Measurements from ENCODE around the gene SPAG16.

SPAG16 gene

DNA sequence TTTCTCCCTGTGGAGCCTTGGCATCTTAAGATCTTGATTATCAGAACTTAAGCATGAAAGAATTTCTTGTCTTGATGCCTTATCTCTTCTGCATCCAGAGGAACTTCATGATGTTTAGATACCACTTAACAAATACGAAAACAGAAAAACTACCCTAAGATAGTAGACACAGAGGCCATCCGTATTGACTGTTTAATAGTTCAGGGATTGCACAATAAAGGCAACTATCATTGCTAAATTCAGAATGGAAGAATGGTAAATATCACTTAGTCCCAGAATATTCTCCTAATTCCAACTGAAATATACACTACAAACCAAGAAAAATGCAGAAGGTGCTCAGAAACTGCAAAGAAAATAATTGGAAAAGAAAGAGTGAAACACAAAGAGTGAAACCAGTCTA lies 912.0 kb downstream of the SPAG16 start:
- no peak for DNase-seq

- no peak for DNase-seq
Measured at GRCh38 chr2:214201892-214202291, 917.6 kb downstream of the SPAG16 start.

- no peak for DNase-seq
Measured at GRCh38 chr2:214203214-214203613, 919.0 kb downstream of the SPAG16 start.

DNA sequence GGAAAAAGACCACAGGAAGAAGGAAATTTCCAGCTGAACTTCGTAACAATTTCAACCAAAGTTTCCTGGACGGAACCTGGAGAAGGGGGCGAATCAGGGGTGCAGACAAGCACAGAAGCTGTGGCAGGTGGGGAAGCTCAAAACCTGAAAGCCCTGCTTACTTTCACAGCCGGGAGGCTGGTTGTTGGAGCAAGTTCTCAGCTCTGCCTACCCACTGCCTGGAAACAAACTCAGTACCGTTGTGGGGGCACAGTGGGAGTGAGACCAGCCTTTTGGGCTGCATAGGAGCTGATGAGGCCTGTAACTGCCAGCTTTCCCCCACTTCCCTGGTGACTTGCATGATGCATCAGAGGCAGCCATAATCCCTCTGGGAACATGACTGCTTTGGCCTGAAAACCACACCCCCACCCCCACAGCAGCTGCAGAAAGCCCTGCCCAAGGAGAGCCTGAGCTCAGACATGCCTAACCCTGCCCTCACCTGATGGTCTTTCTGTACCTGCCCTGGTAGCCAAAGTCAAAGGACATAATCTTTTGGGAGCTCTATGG lies 919.6 kb downstream of the SPAG16 start:
- DNase-seq, result no peak

DNA sequence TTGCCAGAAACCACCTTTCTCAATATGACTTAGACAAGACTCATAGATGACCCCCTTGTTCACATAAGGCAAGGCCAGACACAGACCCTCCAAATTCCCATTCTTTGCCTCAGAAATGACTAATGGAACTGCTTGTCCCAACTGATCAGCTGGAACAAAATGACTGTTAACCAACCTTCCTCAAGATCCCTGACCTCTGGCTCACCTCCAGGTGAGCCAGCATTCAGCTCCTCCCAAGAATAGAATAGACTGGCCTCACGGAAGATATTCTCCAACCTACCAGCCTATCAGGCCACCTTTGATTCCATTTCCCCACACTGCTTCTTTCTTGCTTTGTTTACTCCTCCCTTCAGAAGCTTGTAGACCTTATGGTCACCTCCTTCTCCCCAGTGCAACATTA lies 930.8 kb downstream of the SPAG16 start:
- no peak for DNase-seq

- no peak for DNase-seq
Measured at GRCh38 chr2:214217136-214217535, 932.9 kb downstream of the SPAG16 start.

GRCh38 chr2:214217599-214217998 lies 933.3 kb downstream of the SPAG16 start:
- no peak for DNase-seq

DNA sequence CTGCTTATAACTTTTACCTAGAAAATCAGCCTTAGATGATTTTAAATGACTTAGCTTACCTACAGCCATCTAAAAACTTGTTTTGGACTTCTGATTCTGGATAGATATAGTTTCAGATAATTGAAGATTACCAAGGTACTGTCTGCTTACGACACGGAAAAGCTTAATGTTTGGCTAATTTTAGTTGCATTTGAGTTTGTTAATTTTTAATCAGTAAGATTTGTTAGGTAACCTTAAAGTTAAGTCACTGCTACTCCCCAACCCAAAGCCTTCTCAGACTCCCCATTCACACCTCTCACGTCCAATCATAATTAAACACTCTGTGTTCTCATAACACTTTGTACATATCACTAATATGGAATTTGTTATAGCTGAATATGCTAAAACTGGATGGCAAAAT lies 936.0 kb downstream of the SPAG16 start:
- no peak for DNase-seq

DNA sequence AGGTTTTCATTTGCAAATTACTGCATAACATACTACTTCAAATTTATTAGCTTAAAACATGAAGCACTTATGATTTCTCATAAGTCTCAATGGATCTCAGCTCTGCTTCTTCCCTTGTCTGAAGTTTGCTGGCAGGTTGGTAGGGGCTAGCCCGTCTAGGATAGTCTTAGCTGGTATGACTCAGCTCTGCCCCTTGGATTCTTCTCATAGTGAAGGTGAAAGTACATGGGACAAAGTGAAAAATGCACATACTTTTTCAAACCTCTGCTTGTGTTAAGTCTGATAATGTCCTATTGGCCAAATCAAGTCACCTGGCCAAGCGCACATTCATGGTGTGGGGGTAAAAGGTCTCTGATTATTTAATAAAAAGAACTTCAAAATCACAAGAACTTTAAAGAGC lies 941.8 kb downstream of the SPAG16 start:
- DNase-seq, result no peak

GRCh38 chr2:214232271-214232670 lies 948.0 kb downstream of the SPAG16 start:
- DNase-seq, result no peak

- DNase-seq, result no peak
Measured at GRCh38 chr2:214233164-214233563, 948.9 kb downstream of the SPAG16 start.

GRCh38 chr2:214242797-214243196 lies 958.5 kb downstream of the SPAG16 start:
- no peak for DNase-seq

DNA sequence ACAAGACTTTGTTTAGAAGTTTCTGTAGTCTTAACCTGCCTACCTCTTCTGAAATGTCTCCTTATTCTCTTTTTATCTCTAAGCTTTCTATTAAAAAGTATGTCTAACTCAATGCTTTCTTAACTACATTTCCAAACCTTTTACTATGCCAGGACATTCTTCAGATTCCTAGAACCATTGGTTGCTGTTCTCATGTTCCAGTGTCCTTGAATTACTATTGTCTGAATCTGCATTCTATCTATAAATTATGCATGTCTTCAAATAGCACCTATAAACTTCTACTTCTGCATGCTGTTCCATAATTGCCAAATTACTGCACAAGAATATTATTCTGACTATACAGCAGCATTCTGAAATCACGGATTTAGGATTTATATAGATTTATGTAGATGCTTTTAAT lies 960.6 kb downstream of the SPAG16 start:
- no peak for DNase-seq

DNA sequence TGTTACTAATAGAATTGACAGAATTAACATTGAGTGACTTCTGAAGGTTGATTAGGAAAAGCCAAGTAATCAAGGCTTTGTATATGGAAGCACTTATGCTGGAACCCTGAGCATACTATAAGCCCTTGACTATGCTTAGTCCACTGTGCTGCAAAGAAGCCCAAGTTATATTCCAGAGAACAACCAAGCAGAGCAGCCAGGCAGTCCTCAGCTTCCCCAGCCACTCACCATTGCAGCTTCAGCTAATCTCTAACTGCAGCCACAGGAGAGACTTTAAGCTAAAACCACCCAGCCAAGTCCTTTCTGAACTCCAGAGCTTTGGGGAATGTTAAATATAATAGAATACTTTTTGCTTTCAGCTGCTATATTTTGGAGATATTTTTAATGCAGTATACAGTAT lies 962.2 kb downstream of the SPAG16 start:
- no peak for DNase-seq

- DNase-seq, result no peak
Measured at GRCh38 chr2:214247531-214247930, 963.3 kb downstream of the SPAG16 start.

DNA sequence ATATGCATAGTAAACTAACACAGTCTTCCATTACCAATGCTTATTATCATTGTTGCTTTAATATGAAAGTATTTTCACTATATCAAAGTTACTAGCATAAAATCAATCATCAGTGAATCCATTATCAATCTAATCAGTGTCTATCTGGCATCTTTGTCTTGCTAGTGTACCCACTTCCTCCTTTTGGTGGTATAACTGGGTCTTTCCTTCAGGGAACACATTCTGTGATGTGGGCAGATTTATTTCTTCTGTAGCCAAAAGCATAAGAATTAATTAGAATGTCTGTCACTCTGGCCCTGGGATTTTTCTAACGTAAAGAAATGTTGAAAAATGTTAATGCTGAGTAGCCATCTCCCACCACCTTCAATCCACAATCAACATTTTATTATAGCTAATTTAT lies 970.8 kb downstream of the SPAG16 start:
- no peak for DNase-seq

GRCh38 chr2:214261683-214262082 lies 977.4 kb downstream of the SPAG16 start:
- DNase-seq, result no peak

DNA sequence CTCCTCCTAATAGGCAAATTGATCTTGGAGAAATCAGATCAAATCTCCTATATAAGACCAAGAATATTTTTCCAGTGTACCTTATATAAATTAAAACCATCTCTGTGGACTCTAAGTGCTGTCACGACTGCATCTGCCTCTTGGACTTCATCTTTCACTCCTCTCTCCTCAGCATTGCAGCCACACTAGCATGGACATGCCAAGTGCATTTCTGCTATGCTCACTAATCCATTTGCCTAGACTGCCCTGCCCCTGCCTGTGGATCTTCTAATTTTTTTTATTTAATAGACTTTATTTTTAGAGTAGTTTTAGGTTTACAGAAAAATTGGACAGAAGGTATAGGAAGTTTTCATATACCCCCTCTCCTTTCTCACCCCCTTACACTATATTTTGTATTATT lies 979.9 kb downstream of the SPAG16 start:
- DNase-seq, result no peak

DNA sequence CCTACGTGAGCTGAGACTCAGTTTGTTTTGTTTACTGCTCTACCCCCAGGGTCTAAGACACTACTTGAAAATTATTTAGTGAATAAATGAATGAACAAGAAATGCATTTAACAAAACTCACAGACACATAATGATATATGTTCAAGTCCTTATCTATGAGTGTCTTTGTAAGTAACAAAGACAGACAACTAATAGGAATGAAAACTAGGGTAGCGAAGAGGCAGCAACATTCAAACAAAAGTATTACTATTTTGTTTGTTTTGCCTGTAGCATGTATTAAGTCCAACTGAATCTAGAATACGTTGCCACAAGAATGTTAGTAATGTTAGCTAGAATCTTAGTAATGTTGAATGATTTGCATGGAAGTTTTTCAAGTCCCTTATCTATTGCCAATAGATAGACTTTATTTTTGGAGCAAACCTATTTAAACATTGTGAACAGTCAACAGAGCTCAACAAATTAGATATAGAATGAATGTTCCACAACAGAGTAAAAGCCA lies 981.8 kb downstream of the SPAG16 start:
- DNase-seq, result no peak

- DNase-seq, result no peak
Measured at GRCh38 chr2:214277880-214278279, 993.6 kb downstream of the SPAG16 start.

DNA sequence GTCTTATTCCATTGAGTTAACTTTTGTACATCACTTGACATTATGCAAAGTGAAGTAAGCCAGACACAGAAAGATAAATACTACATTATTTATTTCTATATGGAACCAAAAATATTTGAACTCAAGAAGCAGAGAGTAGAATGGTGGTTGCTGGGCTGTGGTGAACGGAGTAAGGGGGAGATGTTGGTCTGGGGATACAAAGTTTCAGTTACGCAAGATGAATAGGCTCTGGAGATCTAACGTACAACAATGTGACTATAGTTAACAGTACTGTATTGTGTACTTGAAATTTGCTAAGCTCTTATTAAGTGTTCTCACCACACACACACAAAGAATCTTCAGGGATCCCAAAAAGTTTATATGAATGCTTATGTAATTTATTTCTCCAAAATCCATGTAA lies 1001.7 kb downstream of the SPAG16 start:
- no peak for DNase-seq

DNA sequence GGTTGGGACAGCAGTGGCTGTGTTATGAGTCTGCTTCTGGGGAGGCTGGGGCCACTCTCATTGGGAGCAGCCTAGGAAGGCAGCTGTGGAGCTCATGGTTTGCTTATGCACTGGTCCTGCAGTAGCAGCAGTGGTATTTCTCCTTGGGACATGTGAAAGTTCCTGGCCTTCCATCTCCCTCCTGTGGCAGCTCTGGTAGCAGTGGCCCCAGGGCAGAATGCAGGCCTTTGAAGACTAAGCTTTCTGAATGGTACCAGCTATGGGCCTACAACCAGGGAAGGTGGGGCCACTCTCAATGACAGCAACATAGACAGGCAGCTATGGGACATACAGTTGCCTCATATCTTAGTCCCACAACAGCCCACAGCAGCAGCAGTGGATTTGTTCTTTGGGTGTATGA lies 1009.3 kb downstream of the SPAG16 start:
- DNase-seq, result no peak

GRCh38 chr2:214294426-214294825 lies 1010.2 kb downstream of the SPAG16 start:
- no peak for DNase-seq

DNA sequence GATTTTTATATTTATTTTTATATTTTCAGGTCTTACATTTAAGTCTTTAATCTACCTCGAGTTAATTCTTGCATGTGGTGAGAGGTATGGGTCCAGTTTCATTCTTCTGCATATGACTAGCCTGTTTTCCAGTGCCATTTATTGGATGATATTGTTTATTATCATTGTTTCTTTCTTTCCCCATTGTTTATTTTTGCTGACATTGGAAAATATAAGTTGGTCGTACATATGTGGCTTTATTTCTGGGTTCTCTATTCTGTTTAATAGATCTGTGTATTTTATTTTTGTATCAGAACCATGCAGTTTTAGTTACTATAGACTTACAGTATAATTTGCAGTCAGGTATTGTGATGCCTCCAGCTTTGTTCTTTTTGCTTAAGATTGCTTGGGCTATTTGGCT lies 1013.2 kb downstream of the SPAG16 start:
- no peak for DNase-seq

DNA sequence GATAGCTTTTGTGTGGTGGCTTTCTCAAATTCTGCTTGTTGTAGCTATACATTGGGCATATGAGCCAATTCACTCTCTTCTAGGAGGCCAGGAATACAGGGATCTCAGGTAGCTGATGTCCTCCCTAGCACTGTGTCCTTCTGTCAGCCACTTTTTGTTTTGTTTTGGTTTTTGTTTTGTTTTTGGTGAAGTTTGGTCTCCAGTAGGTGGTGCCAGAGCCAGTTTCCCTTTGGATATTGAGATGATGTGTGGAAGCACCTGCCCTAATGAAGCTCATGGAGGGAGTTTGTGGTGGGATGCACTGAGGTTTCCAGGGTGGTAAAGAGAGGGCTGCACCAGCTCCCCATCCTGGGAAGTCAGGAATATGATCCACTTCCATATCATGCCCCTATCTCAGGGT lies 1026.1 kb downstream of the SPAG16 start:
- DNase-seq, result no peak

Measured in CD4-positive, alpha-beta T cell treated with Interleukin-17A for 4 hours (primary cell).